ENCODE results near the gene MCMBP. TPM values are rescaled to one million over a fixed set of nuclear protein-coding genes. Genes with fewer than 3 reads are reported as not detected.
"Not testable (repeated sequence)": the region's sequence is repeated elsewhere in the genome, so short reads cannot be mapped to it uniquely, and the experiment has no call there.

The MCMBP gene
- total RNA-seq (2014; rRNA removed; shearing (Covaris generic); ENCODE audit: low replicate concordance), result 46.3 and 53.0 TPM in 2 replicates

GRCh38 chr10:119872610-119872859 is at the start of gene MCMBP:
Gene MCMBP, minus strand, starts transcription at chr10:119872843. Its CDS starts 259 bp downstream, at chr10:119872584.
- H3K4me3 ChIP-seq, result peak within 1 kb of the TSS; percentile 92
- DNase-seq, result no peak
- H3K9me3 ChIP-seq, result no peaks in the 10 kb centered on the region
- H3K36me3 ChIP-seq, result no peaks in the 10 kb centered on the region; the same call in 1 of the 2 replicates
- H3K27me3 ChIP-seq, result no peaks in the 10 kb centered on the region

GRCh38 chr10:119919826-119920225 is 47.2 kb upstream of the MCMBP start:
- H3K9me3 ChIP-seq, result no peaks in the 10 kb centered on the region
- peaks cover 70% of the 10 kb centered on the region for H3K36me3 ChIP-seq
- no peak for DNase-seq
- no peaks in the 10 kb centered on the region for H3K27me3 ChIP-seq
- H3K4me3 ChIP-seq, result no peak overlapping the region

GRCh38 chr10:119919271-119919670 is 46.6 kb upstream of the MCMBP start:
- no peaks in the 10 kb centered on the region for H3K27me3 ChIP-seq
- no peak overlapping the region for H3K4me3 ChIP-seq
- no peaks in the 10 kb centered on the region for H3K9me3 ChIP-seq
- no peak for DNase-seq
- peaks cover 71% of the 10 kb centered on the region for H3K36me3 ChIP-seq

GRCh38 chr10:119917777-119918176 is 45.1 kb upstream of the MCMBP start:
- Histone ChIP-seq H3K36me3 (peaks cover 80% of the 10 kb centered on the region), H3K4me3 (no peak overlapping the region), H3K9me3 (no peaks in the 10 kb centered on the region), H3K27me3 (no peaks in the 10 kb centered on the region)
- no peak for DNase-seq

GRCh38 chr10:119910689-119911088 is 38.0 kb upstream of the MCMBP start:
- no peak for DNase-seq
- Histone ChIP-seq H3K9me3 (no peaks in the 10 kb centered on the region), H3K36me3 (peaks cover 68% of the 10 kb centered on the region), H3K27me3 (no peaks in the 10 kb centered on the region), H3K4me3 (no peak overlapping the region)

- Histone ChIP-seq H3K4me3 (no peak overlapping the region), H3K27me3 (no peaks in the 10 kb centered on the region), H3K9me3 (no peaks in the 10 kb centered on the region), H3K36me3 (peaks cover 71% of the 10 kb centered on the region)
- no peak for DNase-seq
Observed at GRCh38 chr10:119908166-119908565, 35.5 kb upstream of the MCMBP start.

- peaks cover 71% of the 10 kb centered on the region for H3K36me3 ChIP-seq
- H3K27me3 ChIP-seq, DNase-seq: not testable (repeated sequence)
Observed at GRCh38 chr10:119907695-119908094, 35.1 kb upstream of the MCMBP start.

GRCh38 chr10:119903946-119904666 is 31.5 kb upstream of the MCMBP start:
- no peak overlapping the region for H3K4me3 ChIP-seq
- DNase-seq, result no peak
- H3K9me3 ChIP-seq, result no peaks in the 10 kb centered on the region
- H3K27me3 ChIP-seq, result no peaks in the 10 kb centered on the region
- H3K36me3 ChIP-seq, result peaks cover 72% of the 10 kb centered on the region

More at GRCh38 chr10:119907695-119908094, 35.1 kb upstream of the MCMBP start:
- not testable (repeated sequence) for H3K4me3 ChIP-seq, H3K9me3 ChIP-seq

GRCh38 chr10:119898577-119898976 is 25.9 kb upstream of the MCMBP start:
- Histone ChIP-seq H3K36me3 (peaks cover 54% of the 10 kb centered on the region), H3K4me3 (no peak overlapping the region), H3K27me3 (no peaks in the 10 kb centered on the region), H3K9me3 (no peaks in the 10 kb centered on the region)
- no peak for DNase-seq

GRCh38 chr10:119896937-119897770 is 24.5 kb upstream of the MCMBP start:
- Histone ChIP-seq H3K9me3 (no peaks in the 10 kb centered on the region), H3K27me3 (no peaks in the 10 kb centered on the region), H3K36me3 (peaks cover 49% of the 10 kb centered on the region), H3K4me3 (no peak overlapping the region)
- peak; percentile 20 for DNase-seq

GRCh38 chr10:119896061-119896655 is 23.5 kb upstream of the MCMBP start:
- Histone ChIP-seq H3K36me3 (peaks cover 40% of the 10 kb centered on the region), H3K9me3 (no peaks in the 10 kb centered on the region), H3K27me3 (no peaks in the 10 kb centered on the region), H3K4me3 (no peak overlapping the region)
- DNase-seq, result peak; percentile 77

GRCh38 chr10:119893845-119894427 is 21.3 kb upstream of the MCMBP start:
- DNase-seq, result no peak

GRCh38 chr10:119893074-119893473 is 20.4 kb upstream of the MCMBP start:
- Histone ChIP-seq H3K27me3 (no peaks in the 10 kb centered on the region), H3K4me3 (peak overlapping the region; percentile 86), H3K9me3 (0 out of 2 replicates have a peak, but pooled peaks cover 2% of the 10 kb centered on the region), H3K36me3 (peaks cover 19% of the 10 kb centered on the region)
- no peak for DNase-seq

More at GRCh38 chr10:119893845-119894427, 21.3 kb upstream of the MCMBP start:
- 0 out of 2 replicates have a peak, but pooled peaks cover 2% of the 10 kb centered on the region for H3K9me3 ChIP-seq
- H3K4me3 ChIP-seq, result peak overlapping the region; percentile 86
- no peaks in the 10 kb centered on the region for H3K27me3 ChIP-seq
- peaks cover 27% of the 10 kb centered on the region for H3K36me3 ChIP-seq

- Histone ChIP-seq H3K9me3 (0 out of 2 replicates have a peak, but pooled peaks cover 2% of the 10 kb centered on the region), H3K36me3 (peaks cover 17% of the 10 kb centered on the region), H3K4me3 (peak within 1 kb of the TSS; percentile 86), H3K27me3 (no peaks in the 10 kb centered on the region)
- DNase-seq, result peak; percentile 96
Observed at GRCh38 chr10:119892188-119893065, 19.8 kb upstream of the MCMBP start, which contains the start of gene SEC23IP. Gene SEC23IP, plus strand, starts transcription at chr10:119892730. Its CDS starts 53 bp downstream, at chr10:119892783.

- peaks cover 17% of the 10 kb centered on the region for H3K36me3 ChIP-seq
- H3K9me3 ChIP-seq, H3K27me3 ChIP-seq: not testable (repeated sequence)
- peak overlapping the region; percentile 86 for H3K4me3 ChIP-seq
- DNase-seq, result peak; percentile 13
Observed at GRCh38 chr10:119891849-119892187, 19.2 kb upstream of the MCMBP start.

- H3K9me3 ChIP-seq, DNase-seq, H3K27me3 ChIP-seq, H3K4me3 ChIP-seq: not testable (repeated sequence)
- peaks cover 17% of the 10 kb centered on the region for H3K36me3 ChIP-seq
Observed at GRCh38 chr10:119890307-119890706, 17.7 kb upstream of the MCMBP start.

All from MG63 (cell line).